Effector memory CD4-positive, alpha-beta T cell (primary cell): ENCODE results near the gene NBPF20.
"Not testable (repeated sequence)": the region's sequence is repeated elsewhere in the genome, so short reads cannot be mapped to it uniquely, and the experiment has no call there.

Experiments
- DNase-seq, 3 donors: peaks; one replicate each; pipeline ENCODE4 v3.0.0-alpha.2; 2020
- H3K27ac ChIP-seq: 2 replicates; pipeline ENCODE4 v1.7.0; 2013; ENCODE audit warnings: mild to moderate bottlenecking, low read length, moderate library complexity; ENCODE audit not compliant: insufficient read depth, poor library complexity, severe bottlenecking
- H3K27me3 ChIP-seq: replicated peaks from 2 replicates; pipeline ENCODE4 v1.7.0; 2013; ENCODE audit warnings: mild to moderate bottlenecking, low read length; ENCODE audit not compliant: insufficient read depth, control insufficient read depth, poor library complexity, severe bottlenecking
- H3K36me3 ChIP-seq: 2 replicates; pipeline ENCODE4 v1.7.0; 2013; ENCODE audit warnings: mild to moderate bottlenecking, low read length, moderate library complexity; ENCODE audit not compliant: control insufficient read depth, insufficient read depth
- H3K4me1 ChIP-seq: 2 replicates; pipeline ENCODE4 v1.7.0; 2013; ENCODE audit warnings: low read length, mild to moderate bottlenecking; ENCODE audit not compliant: control insufficient read depth, insufficient read depth, poor library complexity, severe bottlenecking
- H3K4me3 ChIP-seq: 2 replicates; pipeline ENCODE4 v1.7.0; 2013; ENCODE audit warnings: low read length, low read depth, mild to moderate bottlenecking; ENCODE audit not compliant: insufficient read depth, poor library complexity, severe bottlenecking
- H3K9me3 ChIP-seq: 2 replicates; pipeline ENCODE4 v1.7.0; 2013; ENCODE audit warnings: mild to moderate bottlenecking, low read length, moderate library complexity; ENCODE audit not compliant: control insufficient read depth
- total RNA-seq, 3 donors: gene quantifications; one replicate each; lab custom pipeline; 2026; lab: John Stamatoyannopoulos, UW

The NBPF20 gene, protein sequence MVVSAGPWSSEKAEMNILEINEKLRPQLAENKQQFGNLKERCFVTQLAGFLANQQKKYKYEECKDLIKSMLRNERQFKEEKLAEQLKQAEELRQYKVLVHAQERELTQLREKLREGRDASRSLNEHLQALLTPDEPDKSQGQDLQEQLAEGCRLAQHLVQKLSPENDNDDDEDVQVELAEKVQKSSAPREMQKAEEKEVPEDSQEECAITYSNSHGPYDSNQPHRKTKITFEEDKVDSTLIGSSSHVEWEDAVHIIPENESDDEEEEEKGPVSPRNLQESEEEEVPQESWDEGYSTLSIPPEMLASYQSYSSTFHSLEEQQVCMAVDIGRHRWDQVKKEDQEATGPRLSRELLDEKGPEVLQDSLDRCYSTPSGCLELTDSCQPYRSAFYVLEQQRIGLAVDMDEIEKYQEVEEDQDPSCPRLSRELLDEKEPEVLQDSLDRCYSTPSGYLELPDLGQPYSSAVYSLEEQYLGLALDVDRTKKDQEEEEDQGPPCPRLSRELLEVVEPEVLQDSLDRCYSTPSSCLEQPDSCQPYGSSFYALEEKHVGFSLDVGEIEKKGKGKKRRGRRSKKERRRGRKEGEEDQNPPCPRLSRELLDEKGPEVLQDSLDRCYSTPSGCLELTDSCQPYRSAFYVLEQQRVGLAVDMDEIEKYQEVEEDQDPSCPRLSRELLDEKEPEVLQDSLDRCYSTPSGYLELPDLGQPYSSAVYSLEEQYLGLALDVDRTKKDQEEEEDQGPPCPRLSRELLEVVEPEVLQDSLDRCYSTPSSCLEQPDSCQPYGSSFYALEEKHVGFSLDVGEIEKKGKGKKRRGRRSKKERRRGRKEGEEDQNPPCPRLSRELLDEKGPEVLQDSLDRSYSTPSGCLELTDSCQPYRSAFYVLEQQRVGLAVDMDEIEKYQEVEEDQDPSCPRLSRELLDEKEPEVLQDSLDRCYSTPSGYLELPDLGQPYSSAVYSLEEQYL (N-terminal part only)
- 6.2 to 9.7 (median 7.1) reads per million in 3 donors for total RNA-seq

DNA sequence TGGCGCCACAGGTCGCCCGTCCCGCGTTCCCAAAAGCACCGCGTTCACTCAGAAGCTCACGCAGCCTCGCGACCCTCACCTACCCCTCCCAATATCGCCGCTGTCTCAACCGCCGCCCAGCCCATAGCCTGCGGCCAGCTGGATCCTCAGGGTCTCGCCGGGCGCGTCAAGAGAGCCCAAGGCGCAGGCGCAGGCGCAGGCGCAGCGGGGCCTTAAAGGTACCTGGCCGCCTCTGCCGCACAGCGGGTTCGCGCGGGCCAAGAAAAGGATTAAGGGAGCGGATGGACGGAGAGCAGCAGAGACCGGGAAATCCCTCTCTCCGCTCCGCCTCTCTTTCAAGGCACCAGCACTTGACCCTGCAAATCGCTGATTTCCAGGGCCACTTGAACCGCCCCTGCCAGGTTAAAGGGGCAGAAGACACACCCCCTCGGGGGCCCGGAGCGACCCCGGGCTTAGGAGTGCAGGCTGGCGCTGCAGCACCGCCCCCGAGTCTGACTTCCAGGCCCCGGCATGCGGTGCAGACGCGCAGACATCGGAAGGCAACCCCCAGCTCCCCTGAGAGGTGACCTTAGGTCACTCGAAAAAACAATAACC lies at the start of gene NBPF20:
Gene NBPF20 (minus strand): TSS at position 168 of the 594 bp plus-strand sequence. CDS start 20,331 bp downstream, outside the sequence.
- Histone ChIP-seq H3K27ac (peak within 1 kb of the TSS; percentile 42), H3K27me3 (peaks cover 19% of the 10 kb centered on the region), H3K4me3 (peak within 1 kb of the TSS; percentile 71), H3K36me3 (no peaks in the 10 kb centered on the region), H3K9me3 (no peaks in the 10 kb centered on the region), H3K4me1 (peaks cover 6% of the 10 kb centered on the region)
- DNase-seq: peak; percentile 44 to 66 (median 57)

DNA sequence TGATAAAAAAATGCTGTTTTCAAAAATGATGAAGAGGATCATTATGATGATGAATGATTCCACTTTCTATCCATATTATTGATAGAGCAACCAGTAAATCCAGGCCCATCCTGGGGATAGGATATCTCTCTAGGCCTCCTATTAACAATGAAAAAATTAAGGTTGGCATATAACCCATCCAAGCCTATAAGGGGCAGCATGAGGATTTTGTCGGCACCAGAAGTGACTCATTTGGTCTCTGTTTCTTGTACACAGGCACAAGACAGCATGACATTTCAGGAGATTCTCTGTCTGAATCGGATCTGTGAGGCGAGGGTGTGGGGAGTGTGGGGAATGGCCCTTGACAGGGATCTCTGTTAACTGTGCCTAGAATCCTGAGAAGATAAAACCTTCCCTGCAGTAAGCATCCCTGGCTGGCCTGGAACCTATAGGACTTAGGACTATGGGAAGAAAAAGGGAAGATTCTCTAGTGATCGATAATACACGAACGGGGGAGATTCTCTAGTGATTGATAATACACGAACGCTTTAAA lies 49.5 kb upstream of the NBPF20 start:
- H3K9me3 ChIP-seq, H3K36me3 ChIP-seq, DNase-seq, H3K27me3 ChIP-seq, H3K4me3 ChIP-seq, H3K4me1 ChIP-seq, H3K27ac ChIP-seq: not testable (repeated sequence)

DNA sequence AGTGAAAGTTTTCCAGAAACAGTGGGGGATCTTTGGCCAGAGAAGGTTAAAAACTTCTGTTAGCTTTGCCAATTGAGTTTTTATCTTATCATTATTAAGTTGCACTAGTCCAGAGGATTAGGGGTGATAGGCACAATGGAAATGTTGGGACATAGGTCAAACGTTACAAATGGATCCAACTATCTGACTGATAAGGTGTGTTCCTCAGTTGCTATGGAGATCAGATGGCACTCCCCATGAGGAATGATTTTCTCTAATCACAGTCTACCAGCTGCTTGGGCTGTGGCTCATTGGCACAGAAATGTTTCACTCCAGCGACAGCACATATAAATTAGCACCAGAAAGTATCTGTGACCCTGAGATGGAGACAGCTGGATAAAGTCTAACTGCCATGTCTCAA lies 47.3 kb upstream of the NBPF20 start:
- not testable (repeated sequence) for H3K4me3 ChIP-seq, H3K4me1 ChIP-seq, H3K27me3 ChIP-seq, H3K36me3 ChIP-seq, DNase-seq, H3K9me3 ChIP-seq, H3K27ac ChIP-seq

DNA sequence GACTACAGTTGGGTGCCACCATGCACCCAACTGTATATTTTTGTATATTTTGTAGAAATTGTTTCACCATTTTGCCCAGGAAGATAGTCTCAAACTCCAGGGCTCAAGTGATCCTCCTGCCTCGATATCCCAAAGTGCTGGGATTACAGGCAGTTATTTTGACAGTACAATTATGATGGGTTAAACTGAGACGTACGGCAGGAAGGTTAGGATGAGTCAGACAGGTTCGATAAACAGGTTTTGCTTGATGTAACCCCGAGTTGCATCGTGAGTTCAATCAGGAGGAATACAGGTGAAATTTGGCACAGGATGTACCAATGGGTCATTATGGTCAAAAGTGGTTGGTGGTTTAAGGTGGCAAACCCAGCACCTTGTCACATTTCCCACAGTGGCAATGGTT lies 46.0 kb upstream of the NBPF20 start:
- H3K27ac ChIP-seq, H3K27me3 ChIP-seq, H3K4me3 ChIP-seq, H3K4me1 ChIP-seq, H3K36me3 ChIP-seq, H3K9me3 ChIP-seq, DNase-seq: not testable (repeated sequence)

DNA sequence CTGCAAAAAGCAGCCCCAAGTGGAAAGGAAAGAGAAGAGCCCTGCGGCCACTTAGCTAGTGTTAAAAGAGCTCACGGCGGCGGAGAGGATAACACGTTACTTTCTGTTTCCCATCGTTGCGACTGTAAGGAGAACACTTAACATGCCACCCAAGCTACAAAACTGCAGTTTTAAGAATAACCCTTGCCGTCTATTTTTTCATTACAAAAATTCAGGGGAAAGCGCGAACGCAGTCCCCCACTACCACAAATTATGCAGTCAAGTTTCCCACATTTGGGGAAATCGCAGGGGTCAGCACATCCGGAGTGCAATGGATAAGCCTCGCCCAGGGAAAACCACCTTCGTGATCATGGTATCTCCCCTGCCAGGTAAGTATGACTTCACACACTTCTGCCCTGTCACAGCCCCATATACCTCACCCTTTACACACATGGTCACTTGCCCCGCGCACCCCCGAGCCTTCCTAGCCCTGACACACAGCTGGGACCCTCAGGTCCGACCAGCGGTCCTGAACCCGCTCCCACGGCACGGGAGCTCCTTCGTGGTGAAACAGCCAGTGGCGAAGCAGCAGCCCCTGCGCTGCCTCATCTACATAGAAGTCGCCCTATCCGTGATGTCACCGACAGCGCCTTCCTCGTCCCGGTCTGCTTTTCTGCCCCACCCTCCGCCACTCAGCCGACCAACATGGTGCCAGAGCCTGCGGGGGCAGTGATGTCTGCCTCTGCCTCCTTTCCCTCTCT lies 40.2 kb upstream of the NBPF20 start:
- peak; percentile 65 to 73 (median 73) for DNase-seq
- not testable (repeated sequence) for H3K4me1 ChIP-seq, H3K27me3 ChIP-seq, H3K36me3 ChIP-seq, H3K9me3 ChIP-seq
- H3K4me3 ChIP-seq: peak overlapping the region; percentile 54
- peak overlapping the region; percentile 58 for H3K27ac ChIP-seq

DNA sequence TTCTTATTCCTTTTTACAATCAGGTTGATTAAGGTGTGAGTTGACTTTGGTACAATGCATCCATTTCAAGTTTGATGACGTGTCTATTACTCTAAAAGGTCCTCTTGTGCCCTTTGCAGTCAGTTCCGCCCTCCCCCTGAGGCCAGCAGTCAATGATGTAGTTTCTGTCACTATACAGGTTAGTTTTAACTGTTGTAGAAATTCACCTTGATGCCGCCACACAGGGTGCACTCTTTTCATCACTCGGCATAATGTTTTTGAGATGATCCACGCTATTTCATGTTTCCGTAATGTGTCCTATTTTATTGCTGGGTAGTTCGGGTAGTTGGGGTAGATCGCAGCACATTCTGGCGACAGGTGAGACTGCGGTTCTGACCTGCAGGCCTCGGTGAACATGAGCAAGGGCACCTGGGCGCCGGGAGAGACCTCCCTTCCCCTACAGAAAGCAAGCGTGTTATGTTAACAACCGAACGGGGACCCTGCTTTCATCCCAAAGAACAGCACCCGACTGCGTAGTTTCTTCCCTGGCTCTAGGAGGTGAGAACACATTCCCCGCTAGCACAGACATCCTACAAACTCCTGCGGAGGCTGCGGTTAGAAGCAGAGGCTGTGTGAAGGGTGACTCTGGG lies 39.4 kb upstream of the NBPF20 start:
- H3K27ac ChIP-seq: peak overlapping the region; percentile 58
- not testable (repeated sequence) for DNase-seq, H3K27me3 ChIP-seq, H3K9me3 ChIP-seq, H3K36me3 ChIP-seq, H3K4me1 ChIP-seq
- peak overlapping the region; percentile 54 for H3K4me3 ChIP-seq

DNA sequence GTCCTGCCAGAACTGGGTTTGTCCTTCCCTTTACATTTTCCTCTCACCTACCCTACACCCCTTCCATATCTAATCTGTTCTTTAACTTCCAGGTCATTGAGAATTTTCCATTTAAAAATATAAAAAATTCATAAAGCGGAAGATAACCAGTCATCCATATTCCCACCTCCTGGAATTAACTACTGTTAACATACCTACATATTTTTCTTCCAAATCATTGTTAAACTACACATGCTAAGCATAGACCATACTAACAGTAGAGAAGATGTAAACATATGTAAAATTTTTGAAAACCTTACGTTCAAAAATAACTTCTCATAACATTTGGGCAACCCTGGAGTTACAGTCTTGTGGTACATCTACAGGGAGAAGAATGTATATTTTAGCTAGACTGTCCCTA lies 38.6 kb upstream of the NBPF20 start:
- not testable (repeated sequence) for H3K27ac ChIP-seq, H3K4me3 ChIP-seq, H3K27me3 ChIP-seq, H3K9me3 ChIP-seq, H3K36me3 ChIP-seq, H3K4me1 ChIP-seq, DNase-seq

DNA sequence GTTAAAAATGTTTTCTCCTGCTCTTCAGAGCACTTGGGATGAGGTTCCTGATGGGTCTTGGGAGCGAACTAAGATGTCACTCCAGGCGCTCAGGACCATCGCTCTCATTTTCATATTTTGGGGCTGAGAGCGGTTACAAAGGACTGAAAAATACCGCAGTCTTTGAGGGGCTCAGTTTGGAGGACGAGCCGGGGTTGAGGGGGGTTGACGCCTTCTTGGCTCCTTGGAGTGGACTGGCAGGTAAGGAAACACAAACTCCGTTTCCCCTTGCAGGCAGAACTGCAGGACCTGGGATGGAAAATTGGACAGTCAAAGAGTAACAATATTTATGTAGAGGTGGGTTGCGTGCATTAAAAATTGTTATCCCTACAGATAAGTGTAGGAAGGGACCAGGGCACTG lies 35.3 kb upstream of the NBPF20 start:
- not testable (repeated sequence) for H3K27me3 ChIP-seq, H3K36me3 ChIP-seq, H3K4me3 ChIP-seq, H3K4me1 ChIP-seq, H3K27ac ChIP-seq, DNase-seq, H3K9me3 ChIP-seq

DNA sequence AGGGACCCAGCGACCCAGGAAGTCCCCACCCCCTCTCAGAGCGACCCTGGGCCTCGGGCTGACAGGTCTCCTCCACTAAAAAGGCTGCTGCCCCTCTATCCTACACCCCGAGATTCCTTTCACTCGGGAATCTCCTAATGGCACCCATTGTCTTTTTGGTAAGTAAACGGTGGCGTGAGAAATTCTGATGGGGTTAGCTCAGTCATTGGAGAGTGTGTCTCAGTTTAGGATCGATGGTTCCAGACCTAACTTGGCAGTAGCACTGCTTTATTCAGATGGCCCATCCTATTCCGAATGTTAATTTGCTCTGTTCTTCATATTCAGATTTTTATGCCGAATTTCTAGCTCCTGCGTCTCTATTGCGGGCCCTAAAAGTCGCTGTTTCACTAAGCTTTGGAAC lies 34.6 kb upstream of the NBPF20 start:
- not testable (repeated sequence) for H3K27me3 ChIP-seq, H3K27ac ChIP-seq, H3K4me1 ChIP-seq, DNase-seq, H3K4me3 ChIP-seq, H3K9me3 ChIP-seq, H3K36me3 ChIP-seq
